ENCODE data around the gene SCFD1.

DNA sequence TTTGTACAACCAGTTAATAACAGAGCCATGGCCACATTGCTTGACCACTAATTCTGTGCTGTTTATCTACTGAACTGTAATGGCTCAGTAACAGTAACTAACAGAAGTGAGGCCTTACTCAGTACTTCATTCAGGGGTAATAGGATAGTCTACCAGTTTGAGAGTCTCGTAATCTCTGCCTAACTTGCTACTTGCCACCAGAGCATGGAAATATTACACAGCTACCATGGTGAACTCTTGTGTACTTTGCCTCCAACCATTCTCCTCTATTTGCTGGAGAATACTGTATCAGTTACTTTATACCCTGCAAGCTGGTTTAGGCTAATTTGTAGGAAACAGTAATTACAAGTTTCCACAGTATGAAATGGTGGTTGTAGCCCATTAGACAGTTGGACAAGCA, 10.6 kb downstream of the SCFD1 start:
- TF ChIP-seq EP300 (IDR thresholded peaks at IDR 0.05; ENCODE audit: low read depth) (no peak), POLR2A (IDR thresholded peaks at IDR 0.05) (no peak)
- TF ChIP-seq, protein P1, sequence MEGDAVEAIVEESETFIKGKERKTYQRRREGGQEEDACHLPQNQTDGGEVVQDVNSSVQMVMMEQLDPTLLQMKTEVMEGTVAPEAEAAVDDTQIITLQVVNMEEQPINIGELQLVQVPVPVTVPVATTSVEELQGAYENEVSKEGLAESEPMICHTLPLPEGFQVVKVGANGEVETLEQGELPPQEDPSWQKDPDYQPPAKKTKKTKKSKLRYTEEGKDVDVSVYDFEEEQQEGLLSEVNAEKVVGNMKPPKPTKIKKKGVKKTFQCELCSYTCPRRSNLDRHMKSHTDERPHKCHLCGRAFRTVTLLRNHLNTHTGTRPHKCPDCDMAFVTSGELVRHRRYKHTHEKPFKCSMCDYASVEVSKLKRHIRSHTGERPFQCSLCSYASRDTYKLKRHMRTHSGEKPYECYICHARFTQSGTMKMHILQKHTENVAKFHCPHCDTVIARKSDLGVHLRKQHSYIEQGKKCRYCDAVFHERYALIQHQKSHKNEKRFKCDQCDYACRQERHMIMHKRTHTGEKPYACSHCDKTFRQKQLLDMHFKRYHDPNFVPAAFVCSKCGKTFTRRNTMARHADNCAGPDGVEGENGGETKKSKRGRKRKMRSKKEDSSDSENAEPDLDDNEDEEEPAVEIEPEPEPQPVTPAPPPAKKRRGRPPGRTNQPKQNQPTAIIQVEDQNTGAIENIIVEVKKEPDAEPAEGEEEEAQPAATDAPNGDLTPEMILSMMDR (IDR thresholded peaks at IDR 0.05): no peak

Data from transverse colon (tissue), 3 donors.